A172 (cell line): ENCODE results near the gene ZNF425. TPM values are rescaled to one million over a fixed set of nuclear protein-coding genes. Genes with fewer than 3 reads are reported as not detected.

Experiments used
- DNase-seq: peaks from one replicate; pipeline ENCODE4 v3.0.0-alpha.2; 2015; ENCODE audit warnings: low spot score
- total RNA-seq: library from RNA; depleted of rRNA; stranded (reverse); fragments of >200 nt; shearing (Covaris generic); gene quantifications from 2 replicates; pipeline ENCODE4 v1.2.3, GENCODE V29; 2014; rRNA removed

ZNF425 gene, protein sequence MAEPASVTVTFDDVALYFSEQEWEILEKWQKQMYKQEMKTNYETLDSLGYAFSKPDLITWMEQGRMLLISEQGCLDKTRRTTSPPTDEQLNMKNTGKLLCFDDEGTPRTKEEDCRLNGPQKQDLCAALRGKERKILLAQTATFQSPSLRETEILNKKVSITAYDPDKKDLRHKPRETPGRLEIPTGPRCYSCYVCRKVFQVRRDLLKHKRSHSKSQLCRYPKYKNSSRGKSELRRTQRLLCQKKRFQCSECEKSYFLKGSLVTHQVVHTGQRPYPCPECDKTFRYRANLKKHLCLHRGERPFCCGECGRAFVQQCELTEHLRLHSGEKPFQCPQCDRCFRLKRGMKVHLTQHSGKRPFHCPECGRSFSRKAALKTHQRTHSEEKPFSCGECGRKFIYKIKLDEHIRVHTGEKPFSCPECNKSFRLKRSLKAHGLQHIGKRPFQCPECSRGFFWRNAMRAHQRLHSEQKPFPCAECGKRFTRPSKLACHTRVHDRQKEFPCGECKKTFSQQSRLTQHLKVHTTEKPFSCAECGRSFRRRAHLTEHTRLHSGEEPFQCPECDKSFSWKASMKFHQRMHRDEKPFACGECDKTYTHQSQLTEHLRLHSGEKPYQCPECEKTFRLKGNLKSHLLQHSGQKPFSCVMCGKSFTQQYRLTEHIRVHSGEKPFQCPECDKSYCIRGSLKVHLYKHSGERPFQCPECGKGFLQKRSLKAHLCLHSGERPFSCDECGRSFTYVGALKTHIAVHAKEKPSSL
- total RNA-seq = 1.9 and 2.7 TPM in 2 replicates

DNA sequence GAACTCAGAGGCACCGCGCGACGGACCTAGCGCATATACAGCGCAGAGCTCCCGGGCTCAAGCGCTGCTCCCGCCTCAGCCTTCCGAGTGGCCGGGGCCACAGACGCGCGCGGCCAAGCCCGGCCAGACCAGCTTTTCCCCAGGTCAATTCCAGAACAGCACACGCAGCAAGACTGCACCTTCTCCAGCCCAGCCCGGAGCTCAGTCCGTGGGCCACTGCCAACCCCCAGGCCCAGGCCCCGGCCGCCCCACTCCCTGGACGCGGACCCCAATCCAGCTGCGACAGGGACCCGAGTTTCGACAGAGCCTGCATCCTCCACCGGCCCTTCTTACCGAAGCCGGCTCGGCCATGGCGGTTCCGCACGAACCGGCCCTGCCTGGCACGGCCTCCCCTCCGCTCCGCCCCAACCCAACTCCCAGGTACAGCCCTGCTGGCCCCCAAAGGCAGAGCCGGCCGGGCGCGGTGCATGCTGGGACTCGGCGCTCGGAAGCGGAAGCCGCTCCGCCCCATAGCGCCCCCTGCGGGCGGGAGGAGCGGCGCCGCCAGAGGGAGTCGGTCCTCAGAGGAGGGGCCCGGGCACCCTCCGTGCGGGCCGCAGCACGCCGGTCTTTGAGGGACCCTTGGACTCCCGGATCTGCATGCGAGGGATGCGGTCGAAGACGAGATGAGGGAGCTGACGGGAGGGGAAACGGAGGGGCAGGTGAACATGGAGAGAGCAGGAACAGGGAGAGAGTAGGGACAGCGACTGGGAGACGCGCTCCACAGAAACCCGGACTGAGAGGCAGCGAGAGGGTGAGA lies at the start of gene ZNF425:
TSS of gene ZNF425 (minus strand) at position 462 of the 799 bp plus-strand sequence. CDS start at position 351, 111 bp downstream.
- DNase-seq = peak; percentile 76

DNA sequence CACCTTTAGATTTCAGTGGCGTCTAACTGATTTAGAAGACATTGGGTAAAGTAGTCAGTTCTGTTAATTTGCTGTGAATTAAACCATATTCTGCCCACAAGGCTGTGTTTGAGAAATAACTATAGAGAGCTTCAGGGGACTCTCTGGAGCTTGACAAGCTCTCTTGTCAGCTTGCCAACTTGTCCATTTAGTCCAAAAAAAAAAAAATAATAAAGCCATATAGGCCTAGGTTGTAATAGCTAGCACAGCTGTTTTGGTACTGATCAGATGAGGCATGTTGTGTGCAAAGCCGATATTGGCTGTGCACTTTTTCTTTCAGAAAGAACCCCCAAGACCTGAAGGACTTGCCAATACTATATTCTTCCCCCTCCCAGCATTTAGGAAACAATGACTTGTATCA lies 49.0 kb upstream of the ZNF425 start:
- DNase-seq = no peak

DNA sequence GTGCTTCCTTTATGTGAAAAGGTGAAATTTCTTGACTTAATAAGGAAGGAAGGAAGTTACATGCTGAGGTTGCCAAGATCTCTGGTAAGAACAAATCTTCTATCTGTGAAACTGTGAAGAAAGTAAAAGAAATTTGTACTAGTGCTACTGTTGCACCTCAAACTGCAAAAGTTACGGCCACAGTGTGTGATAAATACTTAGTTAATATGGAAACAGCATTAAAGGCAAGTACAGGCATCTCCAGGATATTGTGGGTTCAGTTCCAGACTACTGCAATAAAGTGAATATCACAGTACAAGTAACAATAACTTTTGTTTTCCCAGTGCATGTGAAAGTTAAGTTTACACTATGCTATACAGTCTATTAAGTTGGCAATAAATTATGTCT lies 46.4 kb upstream of the ZNF425 start:
- no peak for DNase-seq

DNA sequence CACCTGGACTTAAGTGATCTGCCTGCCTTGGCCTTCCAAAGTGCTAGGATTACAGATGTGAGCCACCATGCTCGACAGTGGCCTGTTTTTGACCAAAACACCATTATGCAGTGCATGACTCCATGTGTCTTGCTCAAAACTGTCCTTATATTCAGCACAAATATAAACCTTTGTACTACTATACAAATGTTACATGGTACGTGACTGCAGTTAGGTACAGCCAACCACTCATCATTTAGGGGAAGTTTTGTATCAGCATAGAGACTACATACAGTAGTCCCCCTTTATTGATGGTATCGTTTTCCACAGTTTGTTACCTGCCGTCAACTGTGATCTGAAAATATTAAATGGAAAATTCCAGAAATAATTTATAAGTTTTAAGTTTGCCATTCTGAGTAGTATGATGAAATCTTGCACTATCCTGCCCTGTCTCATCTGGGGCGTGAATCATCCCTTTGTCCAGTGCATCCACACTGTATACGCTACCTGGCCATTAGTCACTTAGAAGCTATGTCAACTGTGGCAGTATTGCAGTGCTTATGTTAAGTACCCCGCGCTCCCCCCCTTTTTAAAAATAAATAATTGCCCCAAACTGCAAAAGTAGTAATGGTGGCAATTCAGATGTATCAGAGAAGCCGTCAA lies 45.9 kb upstream of the ZNF425 start:
- peak; percentile 51 for DNase-seq

DNA sequence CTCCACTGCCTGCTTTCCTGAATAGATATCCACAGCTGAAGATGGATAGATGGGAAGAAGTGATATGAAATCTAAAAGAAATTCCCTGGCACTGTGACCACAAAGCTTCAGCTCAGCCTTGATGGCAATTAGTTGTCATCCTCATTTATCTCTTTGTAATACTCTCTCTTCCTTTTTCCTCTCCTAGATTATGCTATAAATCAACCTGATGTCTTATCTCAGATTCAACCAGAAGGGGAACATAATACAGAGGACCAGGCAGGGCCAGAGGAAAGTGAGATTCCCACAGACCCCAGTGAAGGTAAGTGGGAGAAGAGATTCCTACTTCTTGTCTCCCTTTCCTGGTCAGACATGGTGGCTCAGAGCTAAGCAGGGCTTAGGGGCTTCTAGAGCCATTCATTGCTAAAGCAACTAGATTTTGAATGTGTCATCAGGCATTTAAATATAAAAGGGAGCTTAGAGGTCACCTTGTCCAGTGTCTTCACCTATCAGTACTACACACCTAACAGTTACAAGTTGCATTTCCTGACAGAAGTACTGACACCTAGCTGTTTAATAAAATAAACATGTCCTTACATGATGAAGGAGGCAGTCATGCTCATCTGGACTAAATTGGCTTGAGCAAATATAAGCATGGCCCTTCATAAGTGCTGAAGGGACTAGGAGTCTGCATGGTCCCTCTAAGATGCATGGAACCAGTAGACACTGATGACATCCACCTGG lies 40.7 kb upstream of the ZNF425 start:
- no peak for DNase-seq

DNA sequence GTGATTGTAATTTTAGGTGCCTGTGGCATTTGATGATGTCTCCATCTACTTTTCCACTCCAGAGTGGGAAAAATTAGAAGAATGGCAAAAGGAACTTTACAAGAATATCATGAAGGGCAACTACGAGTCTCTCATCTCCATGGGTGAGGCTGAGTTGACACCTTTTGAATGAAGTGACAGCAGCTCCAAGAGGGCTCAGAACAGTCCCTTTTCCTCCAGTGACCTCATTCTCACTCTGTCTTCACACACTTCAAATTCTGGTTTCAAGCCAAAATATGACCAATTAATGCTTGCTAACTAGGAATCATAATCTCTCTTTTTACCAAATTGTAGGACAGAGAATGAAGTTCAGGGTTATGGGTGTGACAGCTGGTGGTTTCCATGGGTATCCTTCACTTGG lies 40.0 kb upstream of the ZNF425 start:
- no peak for DNase-seq

DNA sequence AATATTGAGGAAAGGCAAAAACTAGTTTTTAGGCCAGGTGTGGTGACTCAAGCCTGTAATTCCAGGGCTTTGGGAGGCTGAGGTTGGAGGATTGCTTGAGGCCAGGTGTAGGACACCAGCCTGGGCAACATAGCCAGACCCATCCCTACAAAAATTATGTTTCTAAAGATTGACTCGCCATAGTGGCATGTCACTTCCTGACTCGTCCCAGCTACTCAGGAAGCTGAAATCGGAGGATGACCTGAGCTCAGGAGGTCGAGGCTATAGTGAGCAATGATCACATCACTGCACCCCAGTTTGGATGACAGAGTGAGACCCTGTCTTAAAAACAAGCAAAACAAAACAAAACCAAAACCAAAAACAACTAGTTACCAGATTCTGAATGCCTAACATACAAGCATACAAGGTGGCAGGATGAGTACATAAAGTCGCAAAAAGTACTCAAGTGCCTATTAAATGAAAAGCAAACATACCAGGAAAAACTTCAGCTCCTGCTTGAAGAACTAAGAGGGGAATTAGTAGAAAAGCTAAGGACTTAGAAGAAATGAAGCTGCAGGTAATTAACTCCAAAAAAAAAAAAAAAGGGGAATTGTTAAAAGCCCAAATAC lies 35.2 kb upstream of the ZNF425 start:
- DNase-seq = peak; percentile 45

DNA sequence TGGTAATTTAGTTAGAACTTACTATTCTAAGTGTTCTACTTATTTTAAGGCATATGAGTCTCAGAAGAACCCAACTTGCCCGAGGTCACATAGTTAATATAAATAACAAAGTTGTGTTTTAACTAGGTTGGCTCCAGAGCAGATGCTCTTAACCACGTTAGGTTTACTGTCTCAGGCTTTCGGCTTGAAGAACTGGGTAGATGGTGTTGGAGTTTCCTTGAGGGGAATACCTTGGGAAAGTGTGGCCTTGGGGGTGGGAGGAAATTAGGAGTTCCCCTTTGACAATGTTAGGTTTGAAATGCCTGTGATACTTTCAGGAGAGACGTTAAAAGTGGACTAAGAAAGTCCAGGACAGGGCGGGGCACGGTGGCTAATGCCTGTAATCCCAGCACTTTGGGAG lies 30.8 kb upstream of the ZNF425 start:
- no peak for DNase-seq

DNA sequence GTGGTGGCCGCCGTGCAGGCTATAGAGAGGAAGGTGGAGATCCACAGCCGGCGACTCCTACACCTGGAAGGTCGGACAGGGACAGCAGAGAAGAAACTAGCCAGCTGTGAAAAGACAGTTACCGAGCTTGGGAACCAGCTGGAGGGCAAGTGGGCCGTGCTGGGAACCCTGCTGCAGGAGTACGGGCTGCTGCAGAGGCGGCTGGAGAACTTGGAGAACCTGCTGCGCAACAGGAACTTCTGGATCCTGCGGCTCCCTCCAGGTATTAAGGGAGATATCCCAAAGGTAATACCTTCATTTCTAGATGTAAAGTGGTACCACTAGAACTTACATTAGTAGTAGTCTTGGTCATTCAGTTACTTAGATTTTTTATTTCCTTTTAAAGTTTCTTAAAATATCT lies 27.9 kb upstream of the ZNF425 start:
- no peak for DNase-seq

DNA sequence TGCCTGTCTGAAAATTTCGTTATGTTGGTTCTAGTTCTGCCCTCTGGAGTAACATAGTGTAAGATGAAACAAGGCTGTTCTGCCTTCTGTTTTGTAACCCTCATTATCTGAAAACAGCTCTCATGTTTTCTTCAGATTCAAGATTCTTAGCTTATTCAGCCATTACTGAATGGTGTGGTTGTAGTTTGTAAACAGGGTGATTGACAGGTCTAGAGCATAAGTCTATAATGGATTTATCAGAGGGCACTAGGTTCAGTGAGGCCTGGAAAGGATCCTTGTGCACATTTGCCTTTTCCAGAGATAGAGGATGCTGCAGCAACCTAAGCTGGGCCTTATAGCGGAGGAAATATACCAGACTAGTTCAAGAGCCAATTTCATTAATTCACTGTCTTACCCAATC lies 27.2 kb upstream of the ZNF425 start:
- DNase-seq = no peak

DNA sequence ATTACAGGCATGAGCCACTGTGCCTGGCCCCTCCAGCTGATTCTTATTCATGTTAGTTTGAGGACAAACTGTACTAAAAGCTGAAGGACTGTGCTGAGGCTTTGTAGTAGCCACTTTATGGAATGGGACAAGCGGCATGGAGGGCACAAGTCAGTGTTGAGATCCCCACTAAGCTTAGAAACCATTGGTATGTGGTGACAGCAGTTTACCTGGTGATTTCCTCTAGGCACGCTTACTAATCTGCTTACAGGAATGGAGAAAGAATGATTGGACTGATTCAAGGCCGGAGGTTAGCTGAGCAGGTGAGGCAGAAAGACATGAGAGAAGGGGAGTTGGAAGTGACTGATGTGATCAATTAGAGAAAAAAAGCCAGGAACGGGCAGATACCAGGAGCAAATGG lies 24.9 kb upstream of the ZNF425 start:
- DNase-seq = no peak

DNA sequence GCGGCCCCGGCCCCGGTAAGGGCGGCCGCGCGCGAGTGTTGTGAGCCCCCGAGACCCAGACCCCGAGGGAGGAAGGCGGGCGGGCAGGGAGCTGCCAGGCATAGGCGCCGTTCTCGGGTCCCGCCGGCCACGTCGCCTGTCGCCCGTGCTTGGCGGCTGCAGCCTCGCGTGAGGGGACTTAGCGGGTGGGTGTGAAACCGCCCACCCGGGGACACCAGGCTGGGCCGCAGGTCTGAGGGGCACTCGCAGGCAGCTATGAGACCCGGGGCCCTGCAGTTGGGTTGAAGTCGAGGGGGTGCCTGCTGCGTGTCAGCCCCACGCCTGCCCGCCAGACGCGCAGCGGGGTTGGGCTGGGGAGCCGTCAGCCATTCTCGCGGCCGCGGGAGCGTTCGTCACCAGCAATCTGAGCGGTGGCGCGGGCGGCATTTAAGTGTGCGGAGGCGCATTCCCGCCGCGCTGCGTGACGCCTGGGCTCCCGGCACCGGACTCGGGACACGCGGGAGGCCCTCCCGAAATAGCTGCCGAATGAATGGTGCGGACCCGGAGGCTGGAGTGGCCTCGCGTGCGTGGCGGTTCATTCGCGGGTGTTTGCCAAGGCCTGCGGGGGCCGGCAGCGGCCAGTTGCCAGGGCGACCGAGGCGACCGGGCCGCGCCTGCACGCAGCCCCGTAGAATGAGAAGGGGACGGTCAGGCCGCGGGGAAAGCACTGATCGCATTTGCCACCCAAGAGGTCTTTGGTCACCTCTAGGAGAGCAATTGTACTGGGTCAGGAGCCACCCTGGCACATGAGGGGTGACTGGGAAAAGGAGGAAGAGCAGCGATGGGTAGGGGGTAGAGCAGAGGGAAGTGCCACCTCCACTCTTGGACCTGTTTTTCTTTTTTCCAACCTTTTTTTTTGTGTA lies 21.9 kb upstream of the ZNF425 start:
- DNase-seq = no peak

DNA sequence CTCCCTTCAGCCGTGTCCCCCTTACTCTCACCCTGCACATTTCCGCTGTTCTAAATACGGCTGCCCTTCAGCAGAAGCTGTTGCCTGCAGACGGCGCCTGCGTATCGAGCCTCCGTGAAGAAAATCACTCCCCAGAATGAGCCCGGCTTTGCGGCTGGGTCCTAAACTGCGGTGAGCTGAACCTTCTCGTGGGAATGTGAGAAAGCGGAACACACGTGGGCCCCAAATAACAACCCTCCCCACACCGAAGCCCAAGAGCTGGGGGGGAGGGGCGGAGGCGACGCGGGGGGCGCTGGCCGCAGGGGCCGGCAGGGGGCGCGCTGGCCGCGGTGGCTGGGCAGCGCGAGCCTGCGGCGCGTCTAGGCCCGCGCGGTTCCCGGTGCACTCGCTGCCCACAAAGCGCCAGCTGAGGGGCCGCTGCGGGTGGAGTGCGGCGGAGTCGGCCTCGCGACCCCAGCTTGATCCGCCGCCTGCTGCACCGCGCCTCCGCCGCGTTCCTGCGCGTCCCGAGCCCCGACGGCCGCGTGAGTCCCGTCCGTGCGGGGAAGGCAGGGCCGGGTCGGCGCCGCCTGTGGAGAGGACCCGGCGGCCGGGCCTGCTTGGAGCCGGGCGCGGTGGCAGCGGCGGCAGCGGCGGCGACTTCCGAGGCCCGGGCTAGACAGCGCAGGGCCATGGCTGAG lies 21.1 kb upstream of the ZNF425 start, which contains the start of gene ZNF398:
TSS of gene ZNF398 (plus strand) at position 382 of the 680 bp plus-strand sequence. CDS start at position 672, 290 bp downstream.
- peak; percentile 22 for DNase-seq

DNA sequence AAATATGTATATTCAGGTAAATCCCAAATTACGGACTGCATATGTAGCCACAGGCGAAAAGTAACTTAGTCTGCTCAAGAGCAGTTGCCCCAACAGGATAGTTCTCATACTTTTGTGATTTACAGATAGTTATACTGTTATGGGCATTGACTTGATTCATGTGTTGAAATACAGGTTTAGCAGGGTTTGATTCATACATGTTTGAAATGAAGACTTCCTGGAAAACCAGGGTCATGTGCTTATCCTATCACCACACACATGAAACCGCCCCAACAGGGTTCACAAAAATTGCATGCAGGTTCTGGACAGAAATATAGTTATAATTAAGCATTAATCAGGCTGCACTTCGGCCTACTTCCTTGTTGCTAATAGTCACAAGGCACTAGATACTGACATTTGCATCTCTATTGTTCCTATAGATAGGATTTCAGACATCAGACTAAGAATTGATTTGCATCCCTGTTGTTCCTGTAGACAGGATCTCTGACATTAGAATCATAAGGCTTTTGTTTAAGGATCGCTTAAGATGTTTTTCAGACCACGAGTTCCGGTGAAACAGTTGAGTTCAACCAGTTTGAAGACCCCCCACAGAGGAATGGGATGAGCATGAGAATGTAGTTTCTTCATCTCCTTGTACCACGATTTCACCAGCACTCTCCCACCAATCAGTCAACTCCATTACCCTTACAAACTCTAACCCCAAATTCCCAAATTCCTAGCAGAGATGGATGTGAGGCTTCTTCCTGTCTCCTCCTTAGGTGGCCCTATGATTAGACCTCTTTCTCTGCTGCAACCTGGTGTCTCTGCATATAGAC lies 19.1 kb upstream of the ZNF425 start:
- no peak for DNase-seq

DNA sequence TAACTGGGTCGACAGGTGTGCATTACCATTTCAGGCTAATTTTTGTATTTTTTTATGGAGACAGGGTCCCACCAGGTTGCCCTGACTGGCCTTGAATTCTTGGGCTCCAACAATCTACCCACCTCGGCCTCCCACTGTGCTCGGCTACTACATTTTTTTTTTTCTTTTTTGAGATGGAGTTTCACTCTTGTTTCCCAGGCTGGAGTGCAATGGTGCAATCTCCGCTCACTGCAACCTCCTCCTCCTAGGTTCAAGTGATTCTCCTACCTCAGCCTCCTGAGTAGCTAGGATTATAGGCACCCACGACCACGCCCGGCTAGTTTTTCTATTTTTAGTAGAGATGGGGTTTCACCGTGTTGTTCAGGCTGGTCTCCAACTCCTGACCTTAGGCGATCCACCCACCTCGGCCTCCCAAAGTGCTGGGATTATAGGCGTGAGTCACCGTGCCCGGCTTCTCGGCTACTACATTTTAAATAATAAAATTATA lies 18.4 kb upstream of the ZNF425 start:
- peak; percentile 28 for DNase-seq

DNA sequence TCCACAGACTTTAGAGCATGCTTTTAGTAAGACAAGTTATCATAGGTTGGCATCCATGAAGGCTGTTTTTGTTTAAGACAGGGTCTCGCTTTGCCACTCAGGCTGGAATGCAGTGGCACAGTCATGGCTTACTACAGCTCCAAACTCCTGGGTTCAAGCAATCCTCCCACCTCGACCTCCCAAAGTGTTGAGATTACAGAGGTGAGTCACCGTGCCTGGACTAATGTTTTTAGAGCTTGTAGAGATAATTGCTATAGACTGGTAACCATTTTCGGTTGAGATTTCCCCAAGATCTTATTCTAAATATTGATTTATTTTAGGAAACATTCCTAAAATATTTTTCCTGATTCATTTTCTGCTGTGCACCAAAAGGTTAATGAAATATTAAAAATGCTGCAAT lies 15.8 kb upstream of the ZNF425 start:
- no peak for DNase-seq

DNA sequence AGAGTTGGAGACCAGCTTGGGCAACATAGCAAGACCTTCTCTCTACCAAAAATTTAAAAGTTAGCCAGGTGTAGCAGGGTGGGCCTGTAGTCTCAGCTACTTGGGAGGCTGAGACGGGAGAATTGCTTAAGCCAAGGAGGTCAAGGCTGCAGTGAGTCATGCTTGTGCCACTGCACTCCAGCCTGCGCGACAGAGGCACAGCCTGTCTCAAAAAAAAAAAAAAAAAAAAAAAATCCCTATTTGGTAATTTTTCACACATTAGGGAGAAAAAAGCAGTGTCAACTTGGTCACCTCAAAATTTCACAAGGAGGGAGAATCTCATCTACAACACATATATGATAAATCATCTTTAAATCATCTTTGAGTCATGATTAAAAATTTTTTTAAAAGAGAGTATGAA lies 14.7 kb upstream of the ZNF425 start:
- DNase-seq = no peak

DNA sequence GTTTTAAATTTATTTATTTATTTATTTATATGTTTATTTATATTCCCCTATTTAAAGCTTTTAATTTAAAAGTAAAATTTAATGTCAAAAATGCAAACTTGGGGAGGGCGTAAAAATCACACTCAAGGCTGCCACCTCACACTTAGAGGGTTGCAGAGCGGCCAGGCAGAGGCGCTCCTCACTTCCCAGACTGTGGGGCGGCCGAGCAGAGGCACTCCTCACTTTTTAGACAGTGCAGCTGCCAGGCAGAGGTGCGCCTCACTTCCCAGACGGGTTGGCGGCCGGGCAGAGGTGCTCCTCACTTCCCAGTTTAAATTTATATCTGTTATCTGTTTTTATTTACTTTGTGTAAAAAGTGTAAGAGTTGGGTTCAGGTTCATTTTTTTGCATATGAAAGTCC lies 10.0 kb upstream of the ZNF425 start:
- DNase-seq = no peak
